ENCODE measurements around the gene PPFIA4.

- TF ChIP-seq POLR2A (IDR thresholded peaks at IDR 0.05) (no peak), POLR2AphosphoS5 (IDR thresholded peaks at IDR 0.05) (no peak)
- TF ChIP-seq, protein P1, sequence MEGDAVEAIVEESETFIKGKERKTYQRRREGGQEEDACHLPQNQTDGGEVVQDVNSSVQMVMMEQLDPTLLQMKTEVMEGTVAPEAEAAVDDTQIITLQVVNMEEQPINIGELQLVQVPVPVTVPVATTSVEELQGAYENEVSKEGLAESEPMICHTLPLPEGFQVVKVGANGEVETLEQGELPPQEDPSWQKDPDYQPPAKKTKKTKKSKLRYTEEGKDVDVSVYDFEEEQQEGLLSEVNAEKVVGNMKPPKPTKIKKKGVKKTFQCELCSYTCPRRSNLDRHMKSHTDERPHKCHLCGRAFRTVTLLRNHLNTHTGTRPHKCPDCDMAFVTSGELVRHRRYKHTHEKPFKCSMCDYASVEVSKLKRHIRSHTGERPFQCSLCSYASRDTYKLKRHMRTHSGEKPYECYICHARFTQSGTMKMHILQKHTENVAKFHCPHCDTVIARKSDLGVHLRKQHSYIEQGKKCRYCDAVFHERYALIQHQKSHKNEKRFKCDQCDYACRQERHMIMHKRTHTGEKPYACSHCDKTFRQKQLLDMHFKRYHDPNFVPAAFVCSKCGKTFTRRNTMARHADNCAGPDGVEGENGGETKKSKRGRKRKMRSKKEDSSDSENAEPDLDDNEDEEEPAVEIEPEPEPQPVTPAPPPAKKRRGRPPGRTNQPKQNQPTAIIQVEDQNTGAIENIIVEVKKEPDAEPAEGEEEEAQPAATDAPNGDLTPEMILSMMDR (IDR thresholded peaks at IDR 0.05 in 8 of 11, conservative IDR thresholded peaks at IDR 0.05 in 3 of 11), result no peak
Observed at GRCh38 chr1:203069030-203069747, 42.9 kb downstream of the PPFIA4 start.

All from spleen (tissue), 7 donors.